NCI-H1105 treated with DMSO at 0.1 percent for 48 hours (cell line): ENCODE results near the gene DNASE1.
"Not testable (repeated sequence)": the region's sequence is repeated elsewhere in the genome, so short reads cannot be mapped to it uniquely, and the experiment has no call there.

Experiments used
- DNase-seq: peaks from one replicate; lab custom pipeline; 2025; lab: John Stamatoyannopoulos, UW

DNASE1 gene

GRCh38 chr16:3654249-3654991, at the start of gene DNASE1:
Gene DNASE1, plus strand, starts transcription at chr16:3654691. Its CDS starts 683 bp downstream, at chr16:3655374.
- peak; percentile 17 for DNase-seq

GRCh38 chr16:3606441-3606840, 48.0 kb upstream of the DNASE1 start:
- no peak for DNase-seq

- no peak for DNase-seq
Measured at GRCh38 chr16:3607161-3607560, 47.3 kb upstream of the DNASE1 start.

- no peak for DNase-seq
Measured at GRCh38 chr16:3607634-3608033, 46.9 kb upstream of the DNASE1 start.

- DNase-seq: no peak
Measured at GRCh38 chr16:3608069-3608468, 46.4 kb upstream of the DNASE1 start.

GRCh38 chr16:3608976-3609375, 45.5 kb upstream of the DNASE1 start:
- not testable (repeated sequence) for DNase-seq

GRCh38 chr16:3609895-3610697, 44.4 kb upstream of the DNASE1 start:
- DNase-seq: no peak

GRCh38 chr16:3610698-3611145, 43.8 kb upstream of the DNASE1 start:
- no peak for DNase-seq

GRCh38 chr16:3611146-3611975, 43.1 kb upstream of the DNASE1 start, which contains the start of gene SLX4:
Gene SLX4, minus strand, starts transcription at chr16:3611606. Its CDS starts 2,642 bp downstream, at chr16:3608964.
- DNase-seq: peak; percentile 80

GRCh38 chr16:3612510-3613466, 41.7 kb upstream of the DNASE1 start:
- no peak for DNase-seq

GRCh38 chr16:3618769-3619141, 35.7 kb upstream of the DNASE1 start:
- no peak for DNase-seq

- no peak for DNase-seq
Measured at GRCh38 chr16:3623642-3624041, 30.8 kb upstream of the DNASE1 start.

GRCh38 chr16:3625331-3625730, 29.2 kb upstream of the DNASE1 start:
- no peak for DNase-seq

GRCh38 chr16:3625911-3626732, 28.4 kb upstream of the DNASE1 start:
- DNase-seq: no peak

- DNase-seq: no peak
Measured at GRCh38 chr16:3637371-3637923, 17.0 kb upstream of the DNASE1 start.

- DNase-seq: no peak
Measured at GRCh38 chr16:3638916-3639644, 15.4 kb upstream of the DNASE1 start.

- no peak for DNase-seq
Measured at GRCh38 chr16:3640207-3640606, 14.3 kb upstream of the DNASE1 start.

- no peak for DNase-seq
Measured at GRCh38 chr16:3640632-3641501, 13.6 kb upstream of the DNASE1 start.
